HL-60 (cell line): ENCODE measurements around the gene DOC2A.

Experiments
- CTCF ChIP-seq: IDR thresholded peaks from one replicate; pipeline ENCODE4 v1.5.1; 2011; ENCODE audit warnings: low read length, control low read depth, inconsistent platforms; ENCODE audit not compliant: insufficient read depth
- GABPA ChIP-seq: IDR thresholded peaks from 2 replicates; pipeline ENCODE4 v1.6.1; 2012; ENCODE audit warnings: low read depth
- POLR2AphosphoS5 ChIP-seq: IDR thresholded peaks from 2 replicates; pipeline ENCODE4 v1.6.1; 2012; ENCODE audit warnings: low read depth
- REST ChIP-seq: IDR thresholded peaks from 2 replicates; pipeline ENCODE4 v1.6.1; 2012; ENCODE audit warnings: low read depth; ENCODE audit not compliant: insufficient replicate concordance

- TF ChIP-seq CTCF (no peak), GABPA (no peak), REST (no peak), POLR2AphosphoS5 (no peak)
Measured at GRCh38 chr16:30025574-30025973, 14.7 kb upstream of the DOC2A start.
